SK-N-SH treated with all-trans-retinoic acid at 6 μM for 48 hours (cell line): ENCODE results near the gene AGTRAP.

Experiments used
- ATAC-seq: fragments of 200-7000 bp; cut with Tn5 transposase; 3 replicates; pipeline ENCODE4 v1.9.1; 2020; ENCODE audit warnings: mild to moderate bottlenecking, moderate library complexity
- BACH2 ChIP-seq: fragments of 250-450 bp; sonication (Bioruptor Pico); IDR thresholded peaks from 2 replicates; pipeline ENCODE4 v1.9.0; 2021; ENCODE audit warnings: mild to moderate bottlenecking, borderline replicate concordance
- CSDC2 ChIP-seq: fragments of 250-450 bp; sonication (Bioruptor Pico); IDR thresholded peaks from 2 replicates; pipeline ENCODE4 v1.5.0; 2020; ENCODE audit warnings: mild to moderate bottlenecking, moderate library complexity
- CSRNP3 ChIP-seq: fragments of 250-450 bp; sonication (Bioruptor Pico); IDR thresholded peaks from 2 replicates; pipeline ENCODE4 v1.5.1; 2021; ENCODE audit warnings: mild to moderate bottlenecking, moderate library complexity
- ESRRG ChIP-seq: fragments of 250-450 bp; sonication (Bioruptor Pico); IDR thresholded peaks from 2 replicates; pipeline ENCODE4 v1.6.1; 2021; ENCODE audit warnings: mild to moderate bottlenecking
- GLIS3 ChIP-seq: fragments of 250-450 bp; sonication (Bioruptor Pico); IDR thresholded peaks from 2 replicates; pipeline ENCODE4 v1.5.0; 2020; ENCODE audit warnings: mild to moderate bottlenecking, moderate library complexity
- ISL1 ChIP-seq: fragments of 250-450 bp; sonication (Bioruptor Pico); IDR thresholded peaks from 2 replicates; pipeline ENCODE4 v2.1.2; 2022; ENCODE audit warnings: mild to moderate bottlenecking, moderate library complexity
- OSR1 ChIP-seq: fragments of 250-450 bp; sonication (Bioruptor Pico); IDR thresholded peaks from 2 replicates; pipeline ENCODE4 v1.8.0; 2022; ENCODE audit warnings: moderate library complexity, mild to moderate bottlenecking, inconsistent platforms
- PATZ1 ChIP-seq: fragments of 250-450 bp; sonication (Bioruptor Pico); IDR thresholded peaks from 2 replicates; pipeline ENCODE4 v1.8.0; 2020; ENCODE audit warnings: mild to moderate bottlenecking, moderate library complexity, borderline replicate concordance
- PPARA ChIP-seq: fragments of 250-450 bp; sonication (Bioruptor Pico); IDR thresholded peaks from 2 replicates; pipeline ENCODE4 v1.5.0; 2020; ENCODE audit warnings: mild to moderate bottlenecking, borderline replicate concordance
- SNAI2 ChIP-seq: fragments of 250-450 bp; sonication (Bioruptor Pico); IDR thresholded peaks from 2 replicates; pipeline ENCODE4 v1.5.0; 2020; ENCODE audit warnings: mild to moderate bottlenecking, moderate library complexity
- TCF4 ChIP-seq: fragments of 250-450 bp; sonication (Bioruptor Pico); IDR thresholded peaks from 2 replicates; pipeline ENCODE4 v1.8.0; 2021; ENCODE audit warnings: mild to moderate bottlenecking, moderate library complexity, borderline replicate concordance
- TOX ChIP-seq: fragments of 250-450 bp; sonication (Bioruptor Pico); IDR thresholded peaks from 2 replicates; pipeline ENCODE4 v1.8.0; 2021; ENCODE audit warnings: mild to moderate bottlenecking, moderate library complexity, borderline replicate concordance
- ZC3H10 ChIP-seq: fragments of 250-450 bp; sonication (Bioruptor Pico); IDR thresholded peaks from 2 replicates; pipeline ENCODE4 v1.5.1; 2021; ENCODE audit warnings: mild to moderate bottlenecking, moderate library complexity
- ZFP3 ChIP-seq: fragments of 250-450 bp; sonication (Bioruptor Pico); IDR thresholded peaks from 2 replicates; pipeline ENCODE4 v1.5.0; 2020; ENCODE audit warnings: mild to moderate bottlenecking, moderate library complexity
- ZFP30 ChIP-seq: fragments of 450-650 bp; formaldehyde crosslinking; IDR thresholded peaks from 2 replicates; pipeline ENCODE4 v1.5.0; 2022; ENCODE audit warnings: mild to moderate bottlenecking, moderate library complexity
- ZNF70 ChIP-seq: fragments of 450-650 bp; formaldehyde crosslinking; IDR thresholded peaks from 2 replicates; pipeline ENCODE4 v1.5.0; 2020; ENCODE audit warnings: mild to moderate bottlenecking, moderate library complexity
- ZNF8 ChIP-seq: fragments of 450-650 bp; formaldehyde crosslinking; IDR thresholded peaks from 2 replicates; pipeline ENCODE4 v1.5.0; 2020; ENCODE audit warnings: mild to moderate bottlenecking, moderate library complexity
- TF ChIP-seq, protein P1 (sequence below): fragments of 250-450 bp; sonication (Bioruptor Pico); IDR thresholded peaks from 2 replicates; pipeline ENCODE4 v1.5.1; 2020; ENCODE audit warnings: low read depth, mild to moderate bottlenecking, moderate library complexity
- TF ChIP-seq, protein P2 (sequence below): fragments of 250-450 bp; sonication (Bioruptor Pico); IDR thresholded peaks from 2 replicates; pipeline ENCODE4 v1.5.0; 2020; ENCODE audit warnings: mild to moderate bottlenecking, moderate library complexity

Gene AGTRAP

GRCh38 chr1:11721311-11721710 lies 14.6 kb upstream of the AGTRAP start:
- ATAC-seq = no peak
- no peak for TF ChIP-seq ISL1
- TF ChIP-seq ZC3H10 (CRISPR knock-in tag) = no peak
- no peak for TF ChIP-seq PATZ1 (CRISPR knock-in tag)
- no peak for TF ChIP-seq CSRNP3 (CRISPR knock-in tag)
- TF ChIP-seq, protein P1, sequence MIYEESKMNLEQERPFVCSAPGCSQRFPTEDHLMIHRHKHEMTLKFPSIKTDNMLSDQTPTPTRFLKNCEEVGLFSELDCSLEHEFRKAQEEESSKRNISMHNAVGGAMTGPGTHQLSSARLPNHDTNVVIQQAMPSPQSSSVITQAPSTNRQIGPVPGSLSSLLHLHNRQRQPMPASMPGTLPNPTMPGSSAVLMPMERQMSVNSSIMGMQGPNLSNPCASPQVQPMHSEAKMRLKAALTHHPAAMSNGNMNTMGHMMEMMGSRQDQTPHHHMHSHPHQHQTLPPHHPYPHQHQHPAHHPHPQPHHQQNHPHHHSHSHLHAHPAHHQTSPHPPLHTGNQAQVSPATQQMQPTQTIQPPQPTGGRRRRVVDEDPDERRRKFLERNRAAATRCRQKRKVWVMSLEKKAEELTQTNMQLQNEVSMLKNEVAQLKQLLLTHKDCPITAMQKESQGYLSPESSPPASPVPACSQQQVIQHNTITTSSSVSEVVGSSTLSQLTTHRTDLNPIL = no peak
- TF ChIP-seq GLIS3 (CRISPR knock-in tag) = no peak
- TF ChIP-seq TOX = no peak

DNA sequence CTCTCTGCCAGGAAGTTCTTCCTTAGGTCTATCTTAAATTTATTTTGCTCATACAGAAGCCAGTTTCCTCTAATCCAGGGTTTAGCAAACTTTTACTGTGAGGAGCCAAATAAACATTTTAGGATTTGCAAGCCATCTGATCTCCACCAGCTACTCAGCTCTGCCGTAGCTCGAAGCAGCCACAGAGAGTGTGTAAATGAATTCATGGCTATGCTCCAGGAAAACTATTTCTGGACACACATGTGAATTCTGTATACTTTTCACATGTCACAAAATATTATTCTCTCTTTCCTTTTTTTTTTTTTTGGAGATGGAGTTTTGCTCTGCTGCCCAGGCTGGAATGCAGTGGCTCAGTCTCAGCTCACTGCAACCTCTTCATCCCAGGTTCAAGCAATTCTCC lies 13.4 kb upstream of the AGTRAP start:
- no peak for ATAC-seq
- no peak for TF ChIP-seq PPARA (CRISPR knock-in tag)
- TF ChIP-seq ZFP30 = no peak
- no peak for TF ChIP-seq ZNF70
- no peak for TF ChIP-seq TOX
- TF ChIP-seq, protein P2, sequence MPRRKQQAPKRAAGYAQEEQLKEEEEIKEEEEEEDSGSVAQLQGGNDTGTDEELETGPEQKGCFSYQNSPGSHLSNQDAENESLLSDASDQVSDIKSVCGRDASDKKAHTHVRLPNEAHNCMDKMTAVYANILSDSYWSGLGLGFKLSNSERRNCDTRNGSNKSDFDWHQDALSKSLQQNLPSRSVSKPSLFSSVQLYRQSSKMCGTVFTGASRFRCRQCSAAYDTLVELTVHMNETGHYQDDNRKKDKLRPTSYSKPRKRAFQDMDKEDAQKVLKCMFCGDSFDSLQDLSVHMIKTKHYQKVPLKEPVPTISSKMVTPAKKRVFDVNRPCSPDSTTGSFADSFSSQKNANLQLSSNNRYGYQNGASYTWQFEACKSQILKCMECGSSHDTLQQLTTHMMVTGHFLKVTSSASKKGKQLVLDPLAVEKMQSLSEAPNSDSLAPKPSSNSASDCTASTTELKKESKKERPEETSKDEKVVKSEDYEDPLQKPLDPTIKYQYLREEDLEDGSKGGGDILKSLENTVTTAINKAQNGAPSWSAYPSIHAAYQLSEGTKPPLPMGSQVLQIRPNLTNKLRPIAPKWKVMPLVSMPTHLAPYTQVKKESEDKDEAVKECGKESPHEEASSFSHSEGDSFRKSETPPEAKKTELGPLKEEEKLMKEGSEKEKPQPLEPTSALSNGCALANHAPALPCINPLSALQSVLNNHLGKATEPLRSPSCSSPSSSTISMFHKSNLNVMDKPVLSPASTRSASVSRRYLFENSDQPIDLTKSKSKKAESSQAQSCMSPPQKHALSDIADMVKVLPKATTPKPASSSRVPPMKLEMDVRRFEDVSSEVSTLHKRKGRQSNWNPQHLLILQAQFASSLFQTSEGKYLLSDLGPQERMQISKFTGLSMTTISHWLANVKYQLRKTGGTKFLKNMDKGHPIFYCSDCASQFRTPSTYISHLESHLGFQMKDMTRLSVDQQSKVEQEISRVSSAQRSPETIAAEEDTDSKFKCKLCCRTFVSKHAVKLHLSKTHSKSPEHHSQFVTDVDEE (CRISPR knock-in tag) = no peak
- TF ChIP-seq OSR1 (CRISPR knock-in tag) = no peak
- TF ChIP-seq ESRRG = no peak
- TF ChIP-seq ZC3H10 (CRISPR knock-in tag) = no peak
- TF ChIP-seq ZFP3 (CRISPR knock-in tag) = no peak
- no peak for TF ChIP-seq TCF4
- TF ChIP-seq, protein P1 = no peak

GRCh38 chr1:11725616-11726015 lies 10.3 kb upstream of the AGTRAP start:
- TF ChIP-seq, protein P1 = no peak
- TF ChIP-seq ISL1 (no peak), OSR1 (CRISPR knock-in tag) (no peak), GLIS3 (CRISPR knock-in tag) (no peak), CSRNP3 (CRISPR knock-in tag) (no peak), ZC3H10 (CRISPR knock-in tag) (no peak)
- ATAC-seq = no peak

DNA sequence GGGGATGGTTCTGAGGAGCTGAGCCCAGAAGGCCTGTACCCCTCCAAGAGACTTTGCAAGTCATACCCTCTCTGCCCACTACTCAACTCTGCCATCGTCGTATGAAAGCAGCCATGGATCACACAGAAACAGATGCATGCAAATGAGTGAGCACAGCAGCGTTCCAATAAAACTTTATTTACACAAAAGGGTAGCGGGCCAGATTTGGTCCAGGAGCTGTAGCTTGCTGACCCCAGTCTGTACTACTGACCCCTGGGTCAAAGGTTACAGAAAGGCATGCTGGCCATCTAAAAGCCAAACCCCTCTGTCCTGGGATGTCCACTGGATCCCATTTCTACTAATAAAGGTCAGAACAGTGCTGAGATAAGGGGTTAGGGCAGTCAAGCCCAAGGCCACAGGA lies 8.8 kb upstream of the AGTRAP start:
- ATAC-seq = no peak
- TF ChIP-seq, protein P2 (CRISPR knock-in tag) = no peak
- TF ChIP-seq ZNF8 (CRISPR knock-in tag) (no peak), SNAI2 (CRISPR knock-in tag) (no peak), BACH2 (no peak), TOX (no peak), ZFP3 (CRISPR knock-in tag) (no peak), OSR1 (CRISPR knock-in tag) (no peak), TCF4 (no peak), ZC3H10 (CRISPR knock-in tag) (no peak), PPARA (CRISPR knock-in tag) (no peak), GLIS3 (CRISPR knock-in tag) (no peak), CSDC2 (CRISPR knock-in tag) (no peak), ESRRG (no peak)
- TF ChIP-seq, protein P1 = no peak
